ENCODE results near the gene TTC13. TPM values are rescaled to one million over a fixed set of nuclear protein-coding genes. Genes with fewer than 3 reads are reported as not detected.

The TTC13 gene
- total and polyA plus RNA-seq, 2 of the 4 experiments (the other 2 are of a cell fraction) = 6.1 to 9.1 TPM

- H3K4me3 ChIP-seq (ENCODE audit: insufficient read depth, low read depth, low read length) = no peak overlapping the region
Measured at GRCh38 chr1:231001892-231002291, 23.2 kb upstream of the TTC13 start.

More at GRCh38 chr1:231001892-231002291, 23.2 kb upstream of the TTC13 start:
- CTCF ChIA-PET = no interaction called here
- Histone ChIP-seq H3K4me2 (ENCODE audit: low read depth, low read length) (no peak overlapping the region), H2AK9ac (replicated peaks; ENCODE audit: low read depth, low read length, poor library complexity) (no peak overlapping the region), H3K9me3 (ENCODE audit: control insufficient read depth, insufficient read depth, low read length) (peaks cover 6% of the 10 kb centered on the region; the same call in 1 of the 2 replicates), H3K9me1 (ENCODE audit: insufficient read depth, low read length) (no peaks in the 10 kb centered on the region), H2AFZ (replicated peaks; ENCODE audit: low read length, poor library complexity) (no peak overlapping the region), H3K4ac (ENCODE audit: low read depth, low read length) (no peak overlapping the region), H4K5ac (ENCODE audit: low read depth, low read length) (no peak overlapping the region), H3K23ac (ENCODE audit: low read depth, low read length) (no peak overlapping the region), H4K20me1 (ENCODE audit: insufficient read depth, low read length) (no peaks in the 10 kb centered on the region), H3K79me1 (ENCODE audit: low read depth in 1 of 2, low read length in 2 of 2) (no peaks in the 10 kb centered on the region), H3K36me3 (ENCODE audit: control insufficient read depth, insufficient read depth, low read length) (peaks cover 39% of the 10 kb centered on the region), H3K27ac (ENCODE audit: insufficient read depth, low read length) (no peak overlapping the region), H3K4me1 (ENCODE audit: control insufficient read depth, insufficient read depth, low read length) (no peaks in the 10 kb centered on the region), H3K18ac (ENCODE audit: low read depth, low read length) (no peak overlapping the region), H3K56ac (ENCODE audit: extremely low read depth, insufficient read depth, low read length) (no peak overlapping the region), H3K9ac (ENCODE audit: low read depth, low read length) (no peak overlapping the region), H4K8ac (ENCODE audit: low read depth in 2 of 2, low read length in 2 of 2) (no peak overlapping the region), H3K14ac (replicated peaks; ENCODE audit: low read depth, low read length) (no peak overlapping the region), H2BK20ac (ENCODE audit: low read depth, low read length) (no peak overlapping the region), H2AK5ac (ENCODE audit: low read depth, low read length) (no peak overlapping the region), H3K27me3 (ENCODE audit: control insufficient read depth, insufficient read depth, low read length) (no peaks in the 10 kb centered on the region), H2BK15ac (ENCODE audit: low read depth, low read length) (no peak overlapping the region), H2BK5ac (ENCODE audit: low read depth, low read length, poor library complexity, severe bottlenecking) (no peak overlapping the region), H4K91ac (ENCODE audit: insufficient read depth, low read depth, low read length) (no peak overlapping the region), H2BK120ac (ENCODE audit: low read depth, low read length) (no peak overlapping the region)
- dilution Hi-C loops (cut with HindIII; ENCODE audit: low sequenced_read_pairs, unreplicated experiment) (no loop called here), intact Hi-C loops (cut with micrococcal nuclease) (no loop called here), in situ Hi-C loops (cut with MboI; ENCODE audit: low sequenced_read_pairs) (no loop called here)
- POLR2A ChIA-PET (ENCODE audit: unreplicated experiment) = no interaction called here
- DNase-seq (no peak), ATAC-seq (ENCODE audit: low read depth) (no peak)
- no TSS peak for BruUV-seq (replicated peaks)
- TF ChIP-seq MAFK (IDR thresholded peaks at IDR 0.05; ENCODE audit: low read depth, low read length) (peak; percentile 20; the same call in 1 of the 2 replicates), MAZ (IDR thresholded peaks at IDR 0.05; ENCODE audit: borderline replicate concordance, low read depth, low read length) (no peak)
